Loucy (cell line): ENCODE results near the gene RFT1.

Experiments used
- H2AFZ ChIP-seq: fragments of 200-600 bp; sonication (generic); 2 replicates; pipeline ENCODE4 v1.6.0; 2016; ENCODE audit warnings: antibody characterized with exemption, mild to moderate bottlenecking, low read length, moderate library complexity
- H3F3A ChIP-seq: fragments of 200-600 bp; 2 replicates; pipeline ENCODE4 v1.6.0; 2016; ENCODE audit warnings: antibody characterized with exemption, low read depth, mild to moderate bottlenecking
- H3K27me3 ChIP-seq: fragments of 200-600 bp; sonication (generic); 2 replicates; pipeline ENCODE4 v1.6.1; 2014; ENCODE audit warnings: low read length, mild to moderate bottlenecking; ENCODE audit not compliant: insufficient read depth, poor library complexity, severe bottlenecking
- H3K36me3 ChIP-seq: fragments of 200-600 bp; sonication (generic); 2 replicates; pipeline ENCODE4 v1.6.1; 2016; ENCODE audit warnings: low read length; ENCODE audit not compliant: insufficient read depth
- H3K4me1 ChIP-seq: fragments of 200-600 bp; sonication (generic); 2 replicates; pipeline ENCODE4 v1.5.1; 2014; ENCODE audit warnings: low read length, mild to moderate bottlenecking; ENCODE audit not compliant: insufficient read depth, poor library complexity, severe bottlenecking
- H3K4me2 ChIP-seq: fragments of 200-600 bp; sonication (generic); 2 replicates; pipeline ENCODE4 v1.6.0; 2014; ENCODE audit warnings: antibody characterized with exemption, low read length, low read depth, mild to moderate bottlenecking; ENCODE audit not compliant: poor library complexity, severe bottlenecking
- H3K4me3 ChIP-seq: fragments of 200-600 bp; sonication (generic); 2 replicates; pipeline ENCODE4 v1.5.1; 2014; ENCODE audit warnings: low read length, mild to moderate bottlenecking, mixed read lengths; ENCODE audit not compliant: poor library complexity, severe bottlenecking
- H3K79me2 ChIP-seq: fragments of 200-600 bp; sonication (generic); 2 replicates; pipeline ENCODE4 v1.6.1; 2014; ENCODE audit warnings: low read length; ENCODE audit not compliant: insufficient read depth
- H3K9ac ChIP-seq: fragments of 200-600 bp; sonication (generic); 2 replicates; pipeline ENCODE4 v1.6.0; 2014; ENCODE audit warnings: mild to moderate bottlenecking, low read depth, low read length, moderate library complexity; ENCODE audit not compliant: poor library complexity, severe bottlenecking
- H3K9me2 ChIP-seq: fragments of 200-600 bp; sonication (generic); replicated peaks from 2 replicates; pipeline ENCODE4 v1.6.1; 2016; ENCODE audit warnings: low read depth, low read length, mixed read lengths
- H3K9me3 ChIP-seq: fragments of 200-600 bp; sonication (generic); 2 replicates; pipeline ENCODE4 v1.6.1; 2014; ENCODE audit warnings: mild to moderate bottlenecking, antibody characterized with exemption, low read length, low read depth; ENCODE audit not compliant: insufficient read depth
- H4K20me1 ChIP-seq: fragments of 200-600 bp; sonication (generic); 2 replicates; pipeline ENCODE4 v1.6.0; 2014; ENCODE audit warnings: antibody characterized with exemption, low read length, mild to moderate bottlenecking; ENCODE audit not compliant: insufficient read depth, poor library complexity, severe bottlenecking
- CTCF ChIP-seq: fragments of 200-600 bp; sonication (generic); conservative IDR thresholded peaks from 2 replicates; pipeline ENCODE4 v1.5.1; 2014; ENCODE audit warnings: mild to moderate bottlenecking, antibody characterized with exemption, low read length
- EZH2phosphoT487 ChIP-seq: fragments of 200-600 bp; IDR thresholded peaks from 2 replicates; pipeline ENCODE4 v1.6.1; 2018; ENCODE audit warnings: antibody characterized with exemption, mild to moderate bottlenecking, moderate library complexity, borderline replicate concordance

The RFT1 gene

GRCh38 chr3:53123510-53123909, 6.7 kb downstream of the RFT1 start:
- Histone ChIP-seq H3K4me1 (peaks cover 3% of the 10 kb centered on the region), H3K36me3 (peaks cover 55% of the 10 kb centered on the region; the same call in 1 of the 2 replicates), H3K4me2 (no peak overlapping the region)

GRCh38 chr3:53122933-53123305, 7.3 kb downstream of the RFT1 start:
- Histone ChIP-seq H3K9ac (no peak overlapping the region), H3K9me3 (no peaks in the 10 kb centered on the region), H4K20me1 (no peaks in the 10 kb centered on the region), H3K9me2 (no peaks in the 10 kb centered on the region), H3K79me2 (no peaks in the 10 kb centered on the region), H3K4me2 (no peak overlapping the region), H3K4me3 (no peak overlapping the region), H2AFZ (no peak overlapping the region), H3K36me3 (peaks cover 60% of the 10 kb centered on the region; the same call in 1 of the 2 replicates), H3K4me1 (no peaks in the 10 kb centered on the region), H3F3A (no peaks in the 10 kb centered on the region), H3K27me3 (no peaks in the 10 kb centered on the region)
- no peak for TF ChIP-seq EZH2phosphoT487
- TF ChIP-seq CTCF, result no peak

More at GRCh38 chr3:53123510-53123909, 6.7 kb downstream of the RFT1 start:
- H3K9me3 ChIP-seq, result no peaks in the 10 kb centered on the region
- no peak for TF ChIP-seq EZH2phosphoT487
- TF ChIP-seq CTCF, result no peak
- H3K79me2 ChIP-seq, result peaks cover 5% of the 10 kb centered on the region
- no peak overlapping the region for H3K9ac ChIP-seq
- H4K20me1 ChIP-seq, result no peaks in the 10 kb centered on the region
- no peaks in the 10 kb centered on the region for H3K9me2 ChIP-seq
- H3F3A ChIP-seq, result no peaks in the 10 kb centered on the region
- H2AFZ ChIP-seq, result no peak overlapping the region
- no peak overlapping the region for H3K4me3 ChIP-seq
- no peaks in the 10 kb centered on the region for H3K27me3 ChIP-seq

- no peak overlapping the region for H2AFZ ChIP-seq
- no peak overlapping the region for H3K9ac ChIP-seq
- no peak overlapping the region for H3K4me2 ChIP-seq
- H3F3A ChIP-seq, result no peaks in the 10 kb centered on the region
- no peaks in the 10 kb centered on the region for H3K79me2 ChIP-seq
- H3K9me2 ChIP-seq, result no peaks in the 10 kb centered on the region
- no peak for TF ChIP-seq CTCF
- TF ChIP-seq EZH2phosphoT487, result no peak
- H3K9me3 ChIP-seq, result no peaks in the 10 kb centered on the region
- H3K4me1 ChIP-seq, result no peaks in the 10 kb centered on the region
- no peaks in the 10 kb centered on the region for H3K27me3 ChIP-seq
- H3K36me3 ChIP-seq, result peaks cover 65% of the 10 kb centered on the region; the same call in 1 of the 2 replicates
- H4K20me1 ChIP-seq, result no peaks in the 10 kb centered on the region
- H3K4me3 ChIP-seq, result no peak overlapping the region
Measured at GRCh38 chr3:53122255-53122932, 7.8 kb downstream of the RFT1 start.
